ENCODE data around the gene SCAF8. TPM values are rescaled to one million over a fixed set of nuclear protein-coding genes. Genes with fewer than 3 reads are reported as not detected.

Gene SCAF8
- total and polyA plus RNA-seq, 2 of the 8 experiments (the other 6 are each of a cell fraction or from before 2014, with no cell fraction given) = 20.3 to 46.3 TPM

DNA sequence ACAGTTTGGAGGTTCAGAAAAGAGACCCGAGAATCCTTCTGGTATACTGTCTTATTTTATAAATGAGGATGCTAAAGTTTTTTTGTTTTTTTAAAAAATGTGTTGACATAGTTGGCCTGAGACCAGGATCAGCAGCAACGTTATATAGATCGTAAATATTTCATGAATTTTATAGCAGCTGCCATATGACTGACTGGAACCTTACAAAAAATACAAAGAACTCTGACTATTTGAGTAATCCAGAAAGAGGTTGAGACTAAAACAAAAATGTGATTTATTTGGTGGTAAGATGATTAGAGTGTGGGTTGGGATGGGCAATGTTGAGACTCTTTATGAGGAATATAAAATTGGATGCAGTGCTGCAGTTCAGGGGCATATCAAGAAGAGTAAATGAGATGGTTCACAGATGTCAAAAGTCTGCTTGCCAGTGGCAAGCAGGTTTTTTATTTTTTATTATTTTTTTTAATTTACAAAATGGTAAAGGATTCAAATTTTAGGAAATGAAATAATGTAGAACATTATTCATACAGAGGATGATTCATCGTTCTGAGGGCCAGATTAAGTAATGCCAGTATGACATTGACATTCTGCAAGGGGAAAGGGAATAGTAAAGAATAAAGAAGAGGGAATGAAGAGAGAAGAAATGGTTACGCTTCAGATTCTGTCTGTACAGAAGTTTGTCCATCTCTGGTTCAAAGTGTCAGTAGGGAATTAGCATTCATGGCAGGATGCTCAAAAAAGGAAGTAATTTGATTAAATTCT is 58.5 kb downstream of the SCAF8 start:
- H2BK120ac ChIP-seq (replicated peaks; ENCODE audit: low read depth, low read length) = no peak overlapping the region
- no peak overlapping the region for H3K4me3 ChIP-seq (ENCODE audit: extremely low read depth in 1 of 4, insufficient read depth in 2 of 4, low read depth in 3 of 4, low read length in 4 of 4)
- peaks cover 3% of the 10 kb centered on the region; the same call in 1 of the 2 replicates for H3K79me1 ChIP-seq (ENCODE audit: low read depth, low read length)
- H4K8ac ChIP-seq (ENCODE audit: extremely low read depth, insufficient read depth, low read length) = no peak overlapping the region
- H4K91ac ChIP-seq (replicated peaks; ENCODE audit: insufficient read length, low read length) = no peak overlapping the region
- H2BK20ac ChIP-seq (ENCODE audit: low read length) = no peak overlapping the region
- H3K79me2 ChIP-seq (ENCODE audit: control insufficient read depth in 1 of 2, insufficient read depth in 2 of 2, low read length in 2 of 2) = peaks cover 0 to 27% of the 10 kb centered on the region in 2 experiments; a peak in 3 of 4 replicates
- H2AFZ ChIP-seq (ENCODE audit: low read length) = no peak overlapping the region
- TF ChIP-seq ZNF274 (IDR thresholded peaks at IDR 0.05; ENCODE audit: borderline replicate concordance, extremely low read depth, low read length) (no peak), TCF12 (IDR thresholded peaks at IDR 0.05; ENCODE audit: low read depth, low read length) (no peak)
- H2AK5ac ChIP-seq (ENCODE audit: low read depth, low read length) = no peak overlapping the region
- no peak overlapping the region for H4K5ac ChIP-seq (ENCODE audit: insufficient read length, low read depth, low read length)
- no peak for DNase-seq (ENCODE audit: low read depth in 1 of 2, low spot score in 2 of 2)
- no peak overlapping the region for H3K27ac ChIP-seq (ENCODE audit: low read depth, low read length)
- no peak for FAIRE-seq
- H3K9me3 ChIP-seq (ENCODE audit: insufficient read depth in 2 of 2, low read depth in 1 of 2, low read length in 1 of 2) = no peaks in the 10 kb centered on the region
- no peaks in the 10 kb centered on the region for H3K23me2 ChIP-seq (ENCODE audit: low read depth, low read length)
- WGBS, 2 experiments (ENCODE audit: extremely low coverage in 1 of 2, insufficient coverage in 1 of 2, insufficient read length in 1 of 2, insufficient replicate concordance in 2 of 2, low coverage in 1 of 2, low lambda C conversion rate in 2 of 2, missing lambda C conversion rate in 1 of 2) = 81% methylated on average over 5 of the region's 5 CpGs; no CpG with 5 or more reads in 1 of the 2 experiments
- peaks cover 0 to 37% (median 10%) of the 10 kb centered on the region in 4 experiments; a peak in 4 of 8 replicates for H3K36me3 ChIP-seq (ENCODE audit: control insufficient read depth in 2 of 4, insufficient read depth in 4 of 4, low read length in 3 of 4)
- H3K56ac ChIP-seq (replicated peaks; ENCODE audit: insufficient read length, low read depth, low read length) = no peak overlapping the region
- no peaks in the 10 kb centered on the region for H3K27me3 ChIP-seq (replicated peaks in 1 of 4; ENCODE audit: control insufficient read depth in 3 of 4, extremely low read depth in 1 of 4, insufficient read depth in 3 of 4, low read length in 3 of 4)
- H2BK12ac ChIP-seq (ENCODE audit: low read depth, low read length) = no peak overlapping the region
- no peak overlapping the region for H3K14ac ChIP-seq (ENCODE audit: insufficient read length)
- no peak overlapping the region for H3K4ac ChIP-seq (replicated peaks; ENCODE audit: insufficient read length, low read depth, low read length)
- POLR2A ChIA-PET (ENCODE audit: partially characterized antibody) = interaction anchor here (1.0 kb wide), 1 partner anchor 9 kb away, joined by 4 read pairs; no protein-coding TSS in a partner anchor
- H3K4me1 ChIP-seq (replicated peaks in 1 of 4; ENCODE audit: control insufficient read depth in 3 of 4, insufficient read depth in 4 of 4, low read length in 3 of 4) = no peaks in the 10 kb centered on the region
- H2BK15ac ChIP-seq (ENCODE audit: low read length) = no peak overlapping the region
- H3K9ac ChIP-seq (replicated peaks in 1 of 4; ENCODE audit: extremely low read depth in 1 of 4, low read depth in 3 of 4, low read length in 3 of 4) = no peak overlapping the region
- no peak overlapping the region for H3K18ac ChIP-seq (ENCODE audit: extremely low read depth, low read length)
- no peak overlapping the region for H2BK5ac ChIP-seq (ENCODE audit: low read depth, low read length)
- peaks cover 0 to 2% of the 10 kb centered on the region in 2 experiments for H4K20me1 ChIP-seq (replicated peaks in 1 of 2; ENCODE audit: control insufficient read depth in 1 of 2, insufficient read depth in 2 of 2, low read length in 2 of 2)
- no peak overlapping the region for H3K4me2 ChIP-seq (ENCODE audit: insufficient read depth in 1 of 2, low read depth in 2 of 2, low read length in 2 of 2)
- CTCF ChIA-PET (ENCODE audit: partially characterized antibody) = no interaction called here
- no peak overlapping the region for H3K23ac ChIP-seq (ENCODE audit: insufficient read length)
